Skeletal muscle tissue (tissue), 4 donors: ENCODE data around the gene ABHD13. TPM values are rescaled to one million over a fixed set of nuclear protein-coding genes. Genes with fewer than 3 reads are reported as not detected.
A peak's percentile ranks its signal among the peaks of the same experiment; 100 is the strongest.

ENCODE experiments used
- H3K27ac ChIP-seq: one replicate; pipeline ENCODE4 v1.7.0; 2013; ENCODE audit warnings: mild to moderate bottlenecking, low read depth, low read length, inconsistent platforms
- H3K27me3 ChIP-seq, 3 donors: one replicate each; pipeline ENCODE4 v1.7.0; 2013; ENCODE audit warnings: low read length in 3 of 3; ENCODE audit not compliant: control insufficient read depth in 3 of 3, insufficient read depth in 3 of 3
- H3K36me3 ChIP-seq, 3 donors: one replicate each; pipeline ENCODE4 v1.7.0; 2013; ENCODE audit warnings: low read length in 3 of 3; ENCODE audit not compliant: control insufficient read depth in 3 of 3, insufficient read depth in 3 of 3
- H3K4me1 ChIP-seq, 3 donors: one replicate each; pipeline ENCODE4 v1.7.0; 2013; ENCODE audit warnings: low read length in 3 of 3, mild to moderate bottlenecking in 3 of 3; ENCODE audit not compliant: control insufficient read depth in 3 of 3, insufficient read depth in 3 of 3
- H3K4me3 ChIP-seq, 3 donors: one replicate each; pipeline ENCODE4 v1.7.0; 2013; ENCODE audit warnings: low read length in 3 of 3
- H3K9ac ChIP-seq, 3 donors: one replicate each; pipeline ENCODE4 v1.7.0; 2013; ENCODE audit warnings: low read length in 3 of 3, mild to moderate bottlenecking in 3 of 3, moderate library complexity in 2 of 3, low read depth in 1 of 3
- H3K9me3 ChIP-seq, 3 donors: one replicate each; pipeline ENCODE4 v1.7.0; 2013; ENCODE audit warnings: low read length in 3 of 3; ENCODE audit not compliant: control insufficient read depth in 3 of 3
- total RNA-seq: library from RNA; depleted of rRNA; stranded (reverse); fragments of >200 nt; gene quantifications from one replicate; pipeline ENCODE4 v1.2.3, GENCODE V29; 2014
- donor health status: Osteomylitis.

The ABHD13 gene
- total RNA-seq, 1 donor from 2014 or later, result 7.8 TPM

- H3K36me3 ChIP-seq, result peaks cover 0 to 2% (median 0%) of the 10 kb centered on the region in 3 donors
- no peaks in the 10 kb centered on the region for H3K9me3 ChIP-seq
- H3K9ac ChIP-seq, result peak overlapping the region in 2 of 3 donors; percentile 4 to 27
- no peaks in the 10 kb centered on the region for H3K27me3 ChIP-seq
- peaks cover 28 to 44% (median 35%) of the 10 kb centered on the region in 3 donors for H3K4me1 ChIP-seq
- H3K27ac ChIP-seq, result no peak overlapping the region
- H3K4me3 ChIP-seq, result peak overlapping the region in 2 of 3 donors; percentile 16 to 87
These were observed 1.8 kb downstream of the ABHD13 start for GRCh38 chr13:108220041-108220440.

GRCh38 chr13:108223687-108224503, 5.7 kb downstream of the ABHD13 start:
- no peaks in the 10 kb centered on the region for H3K36me3 ChIP-seq
- no peaks in the 10 kb centered on the region for H3K27me3 ChIP-seq
- peak overlapping the region in 1 of 3 donors; percentile 34 for H3K9ac ChIP-seq
- H3K4me3 ChIP-seq, result no peak overlapping the region
- H3K27ac ChIP-seq, result no peak overlapping the region
- H3K9me3 ChIP-seq, result no peaks in the 10 kb centered on the region
- H3K4me1 ChIP-seq, result peaks cover 17 to 32% (median 20%) of the 10 kb centered on the region in 3 donors

GRCh38 chr13:108225440-108225839, 7.2 kb downstream of the ABHD13 start:
- Histone ChIP-seq H3K9me3 (no peaks in the 10 kb centered on the region), H3K4me3 (no peak overlapping the region), H3K4me1 (peaks cover 4 to 21% (median 14%) of the 10 kb centered on the region in 3 donors), H3K27me3 (no peaks in the 10 kb centered on the region), H3K27ac (no peak overlapping the region), H3K36me3 (no peaks in the 10 kb centered on the region), H3K9ac (no peak overlapping the region)

GRCh38 chr13:108226184-108226583, 8.0 kb downstream of the ABHD13 start:
- peaks cover 4 to 18% (median 12%) of the 10 kb centered on the region in 3 donors for H3K4me1 ChIP-seq

GRCh38 chr13:108227651-108228272, 9.6 kb downstream of the ABHD13 start:
- H3K36me3 ChIP-seq, result peaks cover 0 to 2% (median 0%) of the 10 kb centered on the region in 3 donors
- no peak overlapping the region for H3K9ac ChIP-seq
- no peaks in the 10 kb centered on the region for H3K9me3 ChIP-seq
- no peak overlapping the region for H3K4me3 ChIP-seq
- no peaks in the 10 kb centered on the region for H3K27me3 ChIP-seq
- no peak overlapping the region for H3K27ac ChIP-seq
- peaks cover 4 to 16% (median 12%) of the 10 kb centered on the region in 3 donors for H3K4me1 ChIP-seq

More at GRCh38 chr13:108226184-108226583, 8.0 kb downstream of the ABHD13 start:
- no peak overlapping the region for H3K9ac ChIP-seq
- peaks cover 0 to 2% (median 0%) of the 10 kb centered on the region in 3 donors for H3K36me3 ChIP-seq
- H3K9me3 ChIP-seq, result no peaks in the 10 kb centered on the region
- no peak overlapping the region for H3K27ac ChIP-seq
- no peaks in the 10 kb centered on the region for H3K27me3 ChIP-seq
- no peak overlapping the region for H3K4me3 ChIP-seq

- Histone ChIP-seq H3K4me3 (no peak overlapping the region), H3K9ac (no peak overlapping the region), H3K27ac (no peak overlapping the region), H3K27me3 (no peaks in the 10 kb centered on the region), H3K4me1 (peaks cover 0 to 4% (median 0%) of the 10 kb centered on the region in 3 donors), H3K9me3 (no peaks in the 10 kb centered on the region), H3K36me3 (peaks cover 0 to 2% (median 0%) of the 10 kb centered on the region in 3 donors)
These were observed 12.2 kb downstream of the ABHD13 start for GRCh38 chr13:108230377-108230776.

- Histone ChIP-seq H3K27ac (no peak overlapping the region), H3K27me3 (no peaks in the 10 kb centered on the region)
These were observed 31.0 kb downstream of the ABHD13 start for GRCh38 chr13:108249150-108249549.

GRCh38 chr13:108257248-108257647, 39.1 kb downstream of the ABHD13 start:
- Histone ChIP-seq H3K27ac (no peak overlapping the region), H3K9me3 (no peaks in the 10 kb centered on the region), H3K36me3 (no peaks in the 10 kb centered on the region), H3K4me1 (no peaks in the 10 kb centered on the region), H3K27me3 (no peaks in the 10 kb centered on the region), H3K9ac (no peak overlapping the region), H3K4me3 (no peak overlapping the region)

More at GRCh38 chr13:108249150-108249549, 31.0 kb downstream of the ABHD13 start:
- Histone ChIP-seq H3K36me3 (no peaks in the 10 kb centered on the region), H3K4me3 (no peak overlapping the region), H3K9me3 (peaks cover 0 to 8% (median 3%) of the 10 kb centered on the region in 3 donors), H3K9ac (no peak overlapping the region), H3K4me1 (no peaks in the 10 kb centered on the region)

- no peak overlapping the region for H3K27ac ChIP-seq
- H3K9me3 ChIP-seq, result no peaks in the 10 kb centered on the region
- no peaks in the 10 kb centered on the region for H3K27me3 ChIP-seq
- no peaks in the 10 kb centered on the region for H3K4me1 ChIP-seq
- no peak overlapping the region for H3K4me3 ChIP-seq
- no peak overlapping the region for H3K9ac ChIP-seq
- H3K36me3 ChIP-seq, result no peaks in the 10 kb centered on the region
These were observed 45.6 kb downstream of the ABHD13 start for GRCh38 chr13:108263621-108264355.
